Subcutaneous abdominal adipose tissue (tissue), 5 donors: Measurements from ENCODE around the gene PADI2.
A peak's percentile ranks its signal among the peaks of the same experiment; 100 is the strongest.
"Not testable (repeated sequence)": the region's sequence is repeated elsewhere in the genome, so short reads cannot be mapped to it uniquely, and the experiment has no call there.

ENCODE experiments used
- H3K27ac ChIP-seq: one replicate; pipeline ENCODE4 v1.7.0; 2013; ENCODE audit warnings: low read depth, mild to moderate bottlenecking, inconsistent platforms, low read length, moderate library complexity
- H3K27me3 ChIP-seq, 5 donors: one replicate each; pipeline ENCODE4 v1.7.0; 2013; ENCODE audit warnings: low read length in 5 of 5, inconsistent platforms in 1 of 5; ENCODE audit not compliant: control insufficient read depth in 5 of 5, insufficient read depth in 4 of 5
- H3K36me3 ChIP-seq, 5 donors: one replicate each; pipeline ENCODE4 v1.7.0; 2013; ENCODE audit warnings: low read length in 5 of 5; ENCODE audit not compliant: control insufficient read depth in 5 of 5, insufficient read depth in 5 of 5
- H3K4me1 ChIP-seq, 5 donors: one replicate each; pipeline ENCODE4 v1.7.0; 2013; ENCODE audit warnings: low read length in 5 of 5, mild to moderate bottlenecking in 3 of 5, moderate library complexity in 1 of 5; ENCODE audit not compliant: control insufficient read depth in 5 of 5, insufficient read depth in 5 of 5
- H3K4me3 ChIP-seq, 5 donors: one replicate each; pipeline ENCODE4 v1.7.0; 2013; ENCODE audit warnings: low read length in 5 of 5, low read depth in 1 of 5
- H3K9ac ChIP-seq, 5 donors: one replicate each; pipeline ENCODE4 v1.7.0; 2013; ENCODE audit warnings: low read length in 5 of 5, mild to moderate bottlenecking in 4 of 5, moderate library complexity in 3 of 5
- H3K9me3 ChIP-seq, 5 donors: one replicate each; pipeline ENCODE4 v1.7.0; 2013; ENCODE audit warnings: low read length in 5 of 5; ENCODE audit not compliant: control insufficient read depth in 5 of 5
- donor health status: healthy.
- donor health status: healthy.
- donor health status: healthy.
- donor health status: healthy.
- donor health status: healthy.

The PADI2 gene

GRCh38 chr1:17065666-17066065 is 53.6 kb downstream of the PADI2 start:
- H3K27ac ChIP-seq: no peak overlapping the region
- no peak overlapping the region for H3K9ac ChIP-seq
- H3K4me1 ChIP-seq: peaks cover 3 to 15% (median 10%) of the 10 kb centered on the region in 5 donors
- H3K36me3 ChIP-seq: no peaks in the 10 kb centered on the region
- H3K9me3 ChIP-seq: peaks cover 0 to 7% (median 0%) of the 10 kb centered on the region in 5 donors
- no peak overlapping the region for H3K4me3 ChIP-seq
- H3K27me3 ChIP-seq: no peaks in the 10 kb centered on the region

GRCh38 chr1:17062751-17063150 is 56.5 kb downstream of the PADI2 start:
- H3K36me3 ChIP-seq, H3K4me3 ChIP-seq, H3K27me3 ChIP-seq, H3K27ac ChIP-seq, H3K9me3 ChIP-seq, H3K9ac ChIP-seq: not testable (repeated sequence)
- peaks cover 3 to 20% (median 18%) of the 10 kb centered on the region in 5 donors for H3K4me1 ChIP-seq

- H3K9me3 ChIP-seq: peaks cover 0 to 7% (median 0%) of the 10 kb centered on the region in 5 donors
- no peak overlapping the region for H3K9ac ChIP-seq
- H3K4me3 ChIP-seq: no peak overlapping the region
- H3K27me3 ChIP-seq: peaks cover 0 to 5% (median 0%) of the 10 kb centered on the region in 5 donors
- peaks cover 3 to 20% (median 18%) of the 10 kb centered on the region in 5 donors for H3K4me1 ChIP-seq
- no peak overlapping the region for H3K27ac ChIP-seq
- H3K36me3 ChIP-seq: no peaks in the 10 kb centered on the region
Observed at GRCh38 chr1:17061892-17062291, 57.4 kb downstream of the PADI2 start.

GRCh38 chr1:17061486-17061885 is 57.8 kb downstream of the PADI2 start:
- Histone ChIP-seq H3K27me3 (peaks cover 0 to 5% (median 0%) of the 10 kb centered on the region in 5 donors), H3K27ac (no peak overlapping the region), H3K4me3 (no peak overlapping the region), H3K4me1 (peaks cover 3 to 20% (median 18%) of the 10 kb centered on the region in 5 donors), H3K9me3 (peaks cover 0 to 7% (median 0%) of the 10 kb centered on the region in 5 donors), H3K9ac (no peak overlapping the region), H3K36me3 (no peaks in the 10 kb centered on the region)

GRCh38 chr1:17060306-17060749 is 58.9 kb downstream of the PADI2 start:
- H3K4me3 ChIP-seq: no peak overlapping the region

GRCh38 chr1:17059391-17060305 is 59.6 kb downstream of the PADI2 start:
- Histone ChIP-seq H3K9me3 (no peaks in the 10 kb centered on the region), H3K27me3 (peaks cover 0 to 5% (median 0%) of the 10 kb centered on the region in 5 donors), H3K9ac (no peak overlapping the region), H3K4me3 (no peak overlapping the region), H3K36me3 (no peaks in the 10 kb centered on the region), H3K4me1 (peaks cover 3 to 20% (median 18%) of the 10 kb centered on the region in 5 donors), H3K27ac (no peak overlapping the region)

More at GRCh38 chr1:17060306-17060749, 58.9 kb downstream of the PADI2 start:
- Histone ChIP-seq H3K9me3 (peaks cover 0 to 6% (median 0%) of the 10 kb centered on the region in 5 donors), H3K27ac (no peak overlapping the region), H3K4me1 (peaks cover 3 to 20% (median 18%) of the 10 kb centered on the region in 5 donors), H3K9ac (no peak overlapping the region), H3K36me3 (no peaks in the 10 kb centered on the region), H3K27me3 (peaks cover 0 to 5% (median 0%) of the 10 kb centered on the region in 5 donors)

GRCh38 chr1:17056551-17056950 is 62.7 kb downstream of the PADI2 start:
- no peaks in the 10 kb centered on the region for H3K9me3 ChIP-seq
- no peak overlapping the region for H3K27ac ChIP-seq
- peaks cover 6 to 26% (median 24%) of the 10 kb centered on the region in 5 donors for H3K4me1 ChIP-seq
- H3K36me3 ChIP-seq: no peaks in the 10 kb centered on the region
- peaks cover 0 to 5% (median 0%) of the 10 kb centered on the region in 5 donors for H3K27me3 ChIP-seq
- no peak overlapping the region for H3K4me3 ChIP-seq
- no peak overlapping the region for H3K9ac ChIP-seq

- peaks cover 0 to 5% (median 0%) of the 10 kb centered on the region in 5 donors for H3K27me3 ChIP-seq
- H3K9me3 ChIP-seq: no peaks in the 10 kb centered on the region
- peaks cover 0 to 7% (median 0%) of the 10 kb centered on the region in 5 donors for H3K36me3 ChIP-seq
- no peak overlapping the region for H3K9ac ChIP-seq
- H3K4me1 ChIP-seq: peaks cover 6 to 26% (median 22%) of the 10 kb centered on the region in 5 donors
- no peak overlapping the region for H3K27ac ChIP-seq
- no peak overlapping the region for H3K4me3 ChIP-seq
Observed at GRCh38 chr1:17055801-17056200, 63.5 kb downstream of the PADI2 start.

GRCh38 chr1:17053685-17054410 is 65.4 kb downstream of the PADI2 start, which contains the start of gene SDHB:
Gene SDHB, minus strand, starts transcription at chr1:17054032. Its CDS starts 13 bp downstream, at chr1:17054019.
- peaks cover 0 to 4% (median 0%) of the 10 kb centered on the region in 5 donors for H3K27me3 ChIP-seq
- H3K9me3 ChIP-seq: no peaks in the 10 kb centered on the region
- H3K36me3 ChIP-seq: peaks cover 0 to 13% (median 7%) of the 10 kb centered on the region in 5 donors
- peak within 1 kb of the TSS; percentile 97 to 100 (median 99) for H3K4me3 ChIP-seq
- peak within 1 kb of the TSS; percentile 77 to 95 (median 91) for H3K9ac ChIP-seq
- peaks cover 6 to 17% (median 15%) of the 10 kb centered on the region in 5 donors for H3K4me1 ChIP-seq
- peak within 1 kb of the TSS; percentile 76 for H3K27ac ChIP-seq
